GM12878 (cell line): ENCODE results near the gene DCTN2. TPM values are rescaled to one million over a fixed set of nuclear protein-coding genes. Genes with fewer than 3 reads are reported as not detected.

Source experiments
- ATAC-seq: fragments of 200-7000 bp; cut with Tn5 transposase; 3 replicates; pipeline ENCODE4 v1.9.1; 2020; ENCODE audit warnings: mild to moderate bottlenecking, moderate library complexity
- BruUV-seq: library from RNA; stranded (reverse); fragments of 400-500 nt; replicated peaks from 2 replicates; lab custom pipeline; 2021; lab: Mats Ljungman, UMichigan
- CTCF ChIA-PET: fragments of 300-600 bp; sonication (Branson Sonifier 250); formaldehyde crosslinking; extraction: SDS; loops from one replicate; lab custom pipeline; 2021; ENCODE audit warnings: inconsistent platforms; lab: Yijun Ruan, JAX
- POLR2A ChIA-PET: fragments of 350-600 bp; formaldehyde crosslinking; extraction: SDS; loops from one replicate; lab custom pipeline; 2021; ENCODE audit warnings: inconsistent platforms; lab: Charles Lee
- RAD21 ChIA-PET: fragments of 300-600 bp; sonication (Branson Sonifier 250); formaldehyde crosslinking; loops from one replicate; lab custom pipeline; 2023; ENCODE audit warnings: antibody characterized with exemption; ENCODE audit not compliant: unreplicated experiment; lab: Charles Lee
- SMC1A ChIA-PET: fragments of 300-600 bp; sonication (Branson Sonifier 250); formaldehyde crosslinking; loops from one replicate; lab custom pipeline; 2023; ENCODE audit not compliant: unreplicated experiment, uncharacterized antibody; lab: Charles Lee
- DNase-seq: peaks from one replicate; pipeline ENCODE4 v3.0.0-alpha.2; 2011; ENCODE audit warnings: low read depth, low spot score
- FAIRE-seq: peaks from 3 replicates; lab custom pipeline; 2011; peaks lifted over from hg19 to GRCh38; lab: Jason Lieb, UNC
- H2AFZ ChIP-seq: 2 replicates; pipeline ENCODE4 v1.6.0; 2011; ENCODE audit warnings: low read depth, low read length, control low read depth; ENCODE audit not compliant: control insufficient read depth
- H3K27ac ChIP-seq: 2 replicates; pipeline ENCODE4 v1.5.1; 2011; ENCODE audit warnings: control low read depth; ENCODE audit not compliant: control insufficient read depth, insufficient read depth
- H3K27me3 ChIP-seq, 2 experiments: replicated peaks in 1 of 2; 2 replicates each; pipeline versions ENCODE4 v1.6.0 to v1.6.1; 2011; ENCODE audit warnings: low read length in 1 of 2; ENCODE audit not compliant: control insufficient read depth in 2 of 2, insufficient read depth in 2 of 2
- H3K36me3 ChIP-seq, 2 experiments: 2 replicates each; pipeline ENCODE4 v1.5.1; 2011; ENCODE audit warnings: low read length in 1 of 2; ENCODE audit not compliant: control insufficient read depth in 2 of 2, insufficient read depth in 2 of 2
- H3K4me1 ChIP-seq: 2 replicates; pipeline ENCODE4 v1.6.1; 2011; ENCODE audit warnings: mild to moderate bottlenecking, low read length, moderate library complexity, mixed read lengths; ENCODE audit not compliant: control insufficient read depth, insufficient read depth
- H3K4me2 ChIP-seq: 2 replicates; pipeline ENCODE4 v1.6.0; 2011; ENCODE audit warnings: control low read depth; ENCODE audit not compliant: control insufficient read depth, insufficient read depth
- H3K4me3 ChIP-seq: fragments of 200-600 bp; sonication (generic); 2 replicates; pipeline ENCODE4 v1.5.1; 2016
- H3K79me2 ChIP-seq: 2 replicates; pipeline ENCODE4 v1.6.0; 2011; ENCODE audit warnings: low read length; ENCODE audit not compliant: control insufficient read depth, insufficient read depth
- H3K9ac ChIP-seq: 2 replicates; pipeline ENCODE4 v1.8.0; 2011; ENCODE audit warnings: low read length, control low read depth, mixed read lengths; ENCODE audit not compliant: control insufficient read depth, insufficient read depth
- H3K9me3 ChIP-seq: replicated peaks from 3 replicates; pipeline ENCODE4 v1.5.1; 2011; ENCODE audit warnings: mild to moderate bottlenecking, low read length; ENCODE audit not compliant: control insufficient read depth, insufficient read depth
- H4K20me1 ChIP-seq: 2 replicates; pipeline ENCODE4 v1.6.0; 2011; ENCODE audit not compliant: control insufficient read depth, insufficient read depth
- CBX5 ChIP-seq: sonication (generic); IDR thresholded peaks from 2 replicates; pipeline ENCODE4 v1.6.1; 2016; ENCODE audit warnings: low read depth, moderate library complexity, mild to moderate bottlenecking, inconsistent platforms
- FOXK2 ChIP-seq: fragments of 450-650 bp; IDR thresholded peaks from 2 replicates; pipeline ENCODE4 v1.6.1; 2017; ENCODE audit warnings: mild to moderate bottlenecking, moderate library complexity
- IKZF2 ChIP-seq, 2 experiments: fragments of 450-650 bp; IDR thresholded peaks; 2 replicates each; pipeline ENCODE4 v1.6.1; 2017; ENCODE audit warnings: mild to moderate bottlenecking in 2 of 2, moderate library complexity in 2 of 2
- MLLT1 ChIP-seq: fragments of 450-650 bp; IDR thresholded peaks from 2 replicates; pipeline ENCODE4 v1.6.1; 2016; ENCODE audit warnings: mild to moderate bottlenecking
- MTA3 ChIP-seq: IDR thresholded peaks from 2 replicates; pipeline ENCODE4 v1.6.1; 2012; ENCODE audit warnings: low read length, inconsistent platforms, borderline replicate concordance
- MYB ChIP-seq: fragments of 150-350 bp; IDR thresholded peaks from 2 replicates; pipeline ENCODE4 v1.6.1; 2014; ENCODE audit warnings: mild to moderate bottlenecking, low read depth, low read length, borderline replicate concordance
- PML ChIP-seq: IDR thresholded peaks from 2 replicates; pipeline ENCODE4 v1.6.1; 2012; ENCODE audit warnings: low read length, inconsistent platforms
- RAD51 ChIP-seq: fragments of 450-650 bp; IDR thresholded peaks from 2 replicates; pipeline ENCODE4 v1.6.1; 2016; ENCODE audit warnings: moderate library complexity, mild to moderate bottlenecking, inconsistent platforms
- SPI1 ChIP-seq: IDR thresholded peaks from 2 replicates; pipeline ENCODE4 v1.6.1; 2011; ENCODE audit warnings: low read depth, mild to moderate bottlenecking, low read length, moderate library complexity, borderline replicate concordance; ENCODE audit not compliant: insufficient read depth
- TARDBP ChIP-seq: IDR thresholded peaks from 2 replicates; pipeline ENCODE4 v1.6.1; 2016; ENCODE audit warnings: borderline replicate concordance
- TCF3 ChIP-seq: IDR thresholded peaks from 2 replicates; pipeline ENCODE4 v1.6.1; 2012; ENCODE audit warnings: low read depth, mild to moderate bottlenecking, low read length, borderline replicate concordance; ENCODE audit not compliant: insufficient read depth
- USF1 ChIP-seq: IDR thresholded peaks from 2 replicates; pipeline ENCODE4 v1.6.1; 2011; ENCODE audit warnings: borderline replicate concordance, low read depth, mild to moderate bottlenecking, moderate library complexity, mixed read lengths, low read length; ENCODE audit not compliant: insufficient read depth; ENCODE audit errors: extremely low read length
- WRNIP1 ChIP-seq: IDR thresholded peaks from 2 replicates; pipeline ENCODE4 v1.6.1; 2011; ENCODE audit warnings: low read depth, low read length, improper control_type of control experiment, borderline replicate concordance
- ZNF274 ChIP-seq: IDR thresholded peaks from one replicate; pipeline ENCODE4 v1.8.0; 2011; ENCODE audit not compliant: insufficient read length, insufficient read depth
- ZNF592 ChIP-seq: fragments of 450-650 bp; IDR thresholded peaks from 2 replicates; pipeline ENCODE4 v1.6.1; 2017; ENCODE audit warnings: mild to moderate bottlenecking, moderate library complexity
- WGBS: methylation state at CpG from one replicate; pipeline ENCODE4 v1.1.6; 2016; ENCODE audit warnings: low lambda C conversion rate; ENCODE audit not compliant: insufficient replicate concordance, insufficient coverage; ENCODE audit errors: missing lambda C conversion rate; 5-methylcytosine and 5-hydroxymethylcytosine counted together
- in situ Hi-C: fragments of 300-500 bp; cut with MboI; formaldehyde crosslinking; loops from 9 replicates; pipeline ENCODE4 v1.14.3; 2018; ENCODE audit warnings: mixed read lengths
- intact Hi-C: fragments of 100-400 bp; cut with micrococcal nuclease; formaldehyde crosslinking; loops from one replicate; pipeline ENCODE4 v1.14.2; 2022; ENCODE audit not compliant: unreplicated experiment
- polyA plus RNA-seq, 11 experiments: library from polyadenylated mRNA; depleted of rRNA in 4 of 11; unstranded in 6 of 11; stranded (reverse) in 5 of 11; fragments of >200 nt; fragmentation: Nextera tagmentation in 4 of 11; fragmentation: Illumina TruSeq in 1 of 11; extraction: Ambion mirVana in 4 of 11; extraction: Trizol in 1 of 11; gene quantifications; 1 replicate in 1 of 11; 2 replicates in 10 of 11; pipeline versions ENCODE4 v1.2.1 to v1.2.3, GENCODE V29; 2011 to 2016; ENCODE audit warnings: inconsistent platforms in 2 of 11, missing spikeins in 2 of 11, low read depth in 1 of 11
- total RNA-seq, 4 experiments: library from RNA; depleted of rRNA in 3 of 4; stranded (reverse); fragments of >200 nt in 3 of 4; fragmentation: Illumina TruSeq in 1 of 4; extraction: Trizol in 1 of 4; gene quantifications; 2 replicates each; pipeline versions ENCODE4 v1.2.1 to v1.2.3, GENCODE V29; 2013 to 2021

Gene DCTN2
- total and polyA plus RNA-seq, 10 of the 15 experiments (the other 5 are each of a cell fraction or from before 2014, with no cell fraction given): 32.3 to 171 (median 100) TPM

- TF ChIP-seq ZNF274 (no peak), MTA3 (no peak), MYB (no peak), IKZF2 (IDR thresholded peaks at IDR 0.05) (no peak), CBX5 (no peak), WRNIP1 (no peak), TARDBP (no peak), PML (no peak), FOXK2 (no peak), TCF3 (no peak), RAD51 (no peak), ZNF592 (no peak), USF1 (no peak), SPI1 (no peak), MLLT1 (no peak)
- TF ChIP-seq, all 136 proteins: peak for 0
- Histone ChIP-seq H3K4me1 (peaks cover 5% of the 10 kb centered on the region; the same call in 1 of the 2 replicates), H3K4me3 (no peak overlapping the region), H2AFZ (no peak overlapping the region), H3K27ac (no peak overlapping the region), H3K27me3 (no peaks in the 10 kb centered on the region), H3K9ac (no peak overlapping the region), H3K4me2 (no peak overlapping the region), H4K20me1 (no peaks in the 10 kb centered on the region), H3K79me2 (peaks cover 9% of the 10 kb centered on the region), H3K9me3 (no peaks in the 10 kb centered on the region), H3K36me3 (no peaks in the 10 kb centered on the region)
- POLR2A ChIA-PET: interaction anchor here (1.0 to 1.8 kb wide), 2 partner anchors 13 to 77 kb away, joined by 4 to 5 read pairs; no protein-coding TSS in a partner anchor
- intact Hi-C loops (no loop called here), in situ Hi-C loops (no loop called here)
- CTCF ChIA-PET: no interaction called here
- no TSS peak for BruUV-seq
- SMC1A ChIA-PET: interaction anchor here (1.2 kb wide), 1 partner anchor 8 kb away, joined by 3 read pairs; no protein-coding TSS in a partner anchor
- RAD21 ChIA-PET: no interaction called here
- WGBS: 96% methylated on average over 2 of the region's 2 CpGs
- ATAC-seq: no peak
- no peak for FAIRE-seq
- DNase-seq: no peak
Measured at GRCh38 chr12:57541001-57541400, 6.0 kb downstream of the DCTN2 start.
